Measurements from ENCODE around the gene MTF2.
"Not testable (repeated sequence)": the region's sequence is repeated elsewhere in the genome, so short reads cannot be mapped to it uniquely, and the experiment has no call there.

The MTF2 gene

DNA sequence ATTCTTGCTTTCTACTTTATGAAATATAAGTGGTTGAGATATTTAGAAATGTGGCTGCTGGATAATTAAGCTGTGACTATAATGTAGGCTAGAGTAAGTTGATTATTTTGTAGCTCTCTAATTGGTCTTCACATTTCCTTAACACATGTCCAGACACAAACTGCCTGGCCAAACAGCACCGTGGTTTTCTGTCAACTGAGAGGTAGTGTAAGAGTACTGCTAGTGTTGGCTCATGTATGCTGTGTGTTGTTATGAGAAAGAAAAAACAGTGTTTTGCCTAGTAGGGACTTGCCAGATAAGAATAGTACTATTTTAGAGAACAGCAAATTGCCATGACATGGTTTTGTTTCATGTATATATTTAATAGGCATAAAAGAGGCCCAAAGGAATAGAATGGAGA is 64.1 kb downstream of the MTF2 start:
- DNase-seq (ENCODE audit: low spot score): no peak

DNA sequence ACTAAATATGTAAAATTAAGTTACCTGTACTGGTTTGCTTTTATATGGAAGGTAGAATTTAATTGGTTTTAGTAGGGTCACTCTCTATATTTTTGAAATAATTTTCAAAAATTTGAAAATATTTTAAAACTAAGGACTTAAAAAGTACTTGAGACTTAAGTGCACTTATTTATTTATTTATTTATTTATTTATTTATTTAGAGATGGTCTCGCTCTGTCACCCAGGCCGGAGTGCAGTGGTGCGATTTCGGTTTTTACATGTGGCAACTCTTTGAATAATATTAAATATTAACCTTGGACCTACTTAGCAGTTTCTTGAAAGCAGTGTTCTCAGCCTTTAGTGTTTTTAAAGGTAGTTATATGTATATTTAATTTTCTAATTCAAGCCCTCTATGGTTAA is 64.7 kb downstream of the MTF2 start:
- no peak for DNase-seq (ENCODE audit: low spot score)

DNA sequence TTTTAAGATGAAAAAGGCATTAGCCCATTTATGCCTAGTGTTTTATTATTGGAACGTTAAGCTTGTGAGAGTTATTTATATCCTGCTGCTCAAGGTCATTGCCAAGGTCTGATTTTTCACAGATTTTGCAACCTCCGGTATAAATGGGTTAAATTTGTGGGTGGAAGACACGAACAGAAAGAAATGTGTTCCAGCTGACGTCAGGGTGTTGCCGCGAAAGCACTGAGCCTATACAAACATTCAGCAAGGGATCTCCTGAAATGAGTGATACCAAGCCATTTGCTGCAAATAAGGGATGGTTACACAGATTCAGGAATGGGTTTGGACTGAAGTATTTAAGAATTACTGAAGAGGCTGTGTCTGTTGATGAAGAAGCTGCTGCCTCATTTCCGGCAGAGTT is 68.9 kb downstream of the MTF2 start:
- DNase-seq (ENCODE audit: low spot score): peak; percentile 17

DNA sequence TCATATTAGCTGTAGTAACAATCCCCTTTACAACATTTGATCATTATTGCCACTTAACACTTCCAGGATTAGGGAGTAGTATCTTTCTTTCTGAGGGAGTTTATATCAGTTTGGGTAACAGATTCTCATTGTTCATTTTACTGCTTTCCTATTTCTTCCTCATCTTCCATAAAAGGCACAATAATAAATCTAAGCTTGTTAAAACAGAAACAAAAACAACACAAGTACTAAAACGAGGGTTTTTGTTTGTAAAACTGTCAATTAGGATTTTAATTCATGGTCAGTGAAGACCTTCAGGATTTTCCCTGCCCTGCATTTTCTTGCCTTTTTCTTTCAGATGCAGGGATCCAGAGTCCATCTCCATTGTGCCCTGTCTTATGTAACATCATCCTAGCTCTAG is 71.6 kb downstream of the MTF2 start:
- DNase-seq (ENCODE audit: low spot score): no peak

DNA sequence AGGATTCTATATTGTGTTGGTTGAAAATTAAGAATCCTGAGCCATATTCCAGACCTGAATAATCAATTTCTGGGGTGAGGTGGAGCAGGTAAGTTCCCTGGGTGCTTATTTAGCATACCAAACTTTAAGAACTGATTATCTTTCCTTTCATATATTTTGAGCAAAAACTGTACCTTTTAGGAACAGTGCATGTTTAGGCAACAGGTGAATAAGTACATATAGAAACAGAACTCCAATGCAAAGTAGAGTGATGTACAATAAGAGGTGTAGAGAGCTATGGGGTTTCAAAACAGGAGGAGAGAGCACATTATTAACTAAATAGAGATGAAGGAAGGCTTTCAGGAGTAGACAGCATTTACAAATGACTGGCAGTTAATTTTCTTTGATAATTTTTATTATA is 72.4 kb downstream of the MTF2 start:
- DNase-seq (ENCODE audit: low spot score): no peak

DNA sequence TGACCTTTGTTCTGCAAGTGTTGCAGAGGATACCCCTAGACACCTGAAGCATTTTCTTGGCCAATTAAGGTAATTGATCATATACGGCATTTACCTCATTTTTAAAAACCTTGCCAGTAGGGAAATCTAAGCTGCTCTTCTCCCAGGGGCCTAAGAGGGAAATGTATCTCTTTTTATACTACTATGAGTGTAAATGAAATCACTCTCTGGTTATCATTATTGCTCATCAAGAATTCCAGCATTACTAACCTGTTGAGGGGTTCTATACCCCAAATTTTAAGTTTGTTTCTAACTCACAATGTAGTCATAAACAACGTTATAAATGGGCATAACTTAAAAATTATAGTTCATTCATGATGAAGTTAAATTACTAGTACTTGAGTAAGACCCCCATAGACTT is 73.8 kb downstream of the MTF2 start:
- no peak for DNase-seq (ENCODE audit: low spot score)

DNA sequence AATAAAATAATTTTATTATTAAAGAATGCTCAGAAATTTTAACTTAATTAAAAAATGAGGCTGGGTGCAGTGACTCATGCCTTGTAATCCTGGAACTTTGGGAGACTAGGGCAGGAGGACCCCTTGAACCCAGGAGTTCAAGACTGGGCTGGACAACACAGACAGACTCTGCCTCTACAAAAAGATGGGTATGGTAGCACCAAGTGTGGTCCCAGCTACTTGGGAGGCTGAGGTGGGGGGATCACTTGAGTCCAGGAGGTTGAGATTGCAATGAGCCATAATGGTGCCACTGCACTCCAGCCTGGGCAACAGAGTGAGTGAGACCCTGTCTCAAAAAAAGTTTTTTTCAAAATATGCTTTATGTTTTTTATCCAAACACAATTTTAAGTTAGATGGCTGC is 75.8 kb downstream of the MTF2 start:
- DNase-seq (ENCODE audit: low spot score): no peak

DNA sequence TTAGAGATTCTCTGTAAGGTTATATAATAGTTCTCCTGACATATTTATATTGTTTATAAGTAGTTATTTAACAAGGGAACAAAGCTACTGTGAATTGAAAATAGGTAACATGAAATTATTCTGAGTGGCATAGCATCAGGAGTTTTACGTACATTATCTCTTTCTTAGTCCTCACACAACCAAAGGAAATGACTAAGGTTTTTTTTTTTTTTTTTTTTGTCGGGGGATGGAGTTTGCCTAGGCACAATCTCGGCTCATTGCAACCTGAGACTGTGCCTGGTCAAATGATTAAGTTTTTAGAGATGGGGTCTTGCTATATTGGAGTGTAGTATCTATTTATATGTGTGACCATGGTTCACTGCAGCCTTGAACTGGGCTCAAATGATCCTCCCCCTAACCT is 76.3 kb downstream of the MTF2 start:
- no peak for DNase-seq (ENCODE audit: low spot score)

DNA sequence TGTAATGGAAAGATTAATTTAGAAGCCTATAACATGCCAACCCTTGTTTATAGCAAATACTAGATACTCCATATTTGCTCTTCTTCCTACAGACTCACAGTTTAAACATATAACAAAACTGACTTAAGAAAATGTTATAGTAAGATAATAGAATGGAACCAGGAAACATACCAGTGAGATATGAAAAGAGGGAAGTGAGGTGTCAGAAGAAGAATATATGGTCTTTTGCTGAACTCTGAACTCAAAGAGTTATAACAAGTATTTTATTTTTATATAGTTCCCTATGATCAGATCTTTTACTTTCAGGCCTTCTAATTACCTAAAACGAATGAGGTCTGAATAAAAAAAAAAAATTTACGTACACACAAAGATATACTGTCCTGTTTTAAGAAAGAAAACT is 80.3 kb downstream of the MTF2 start:
- no peak for DNase-seq (ENCODE audit: low spot score)

DNA sequence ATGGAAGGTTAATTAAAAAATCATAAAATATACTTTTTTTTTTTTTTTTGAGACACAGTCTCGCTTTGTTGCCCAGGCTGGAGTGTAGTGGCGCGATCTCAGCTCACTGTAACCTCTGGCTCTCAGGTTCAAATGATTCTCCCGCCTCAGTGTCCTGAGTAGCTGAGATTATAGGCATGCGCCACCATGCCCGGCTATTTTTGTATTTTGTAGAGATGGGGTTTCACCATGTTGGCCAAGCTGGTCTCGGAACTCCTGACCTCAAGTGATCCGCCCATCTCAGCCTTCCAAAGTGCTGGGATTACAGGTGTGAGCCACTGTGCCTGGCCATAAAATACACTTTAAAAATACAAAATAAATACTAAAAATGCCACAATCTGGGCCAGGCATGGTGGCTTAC is 84.2 kb downstream of the MTF2 start:
- not testable (repeated sequence) for DNase-seq (ENCODE audit: low spot score)

DNA sequence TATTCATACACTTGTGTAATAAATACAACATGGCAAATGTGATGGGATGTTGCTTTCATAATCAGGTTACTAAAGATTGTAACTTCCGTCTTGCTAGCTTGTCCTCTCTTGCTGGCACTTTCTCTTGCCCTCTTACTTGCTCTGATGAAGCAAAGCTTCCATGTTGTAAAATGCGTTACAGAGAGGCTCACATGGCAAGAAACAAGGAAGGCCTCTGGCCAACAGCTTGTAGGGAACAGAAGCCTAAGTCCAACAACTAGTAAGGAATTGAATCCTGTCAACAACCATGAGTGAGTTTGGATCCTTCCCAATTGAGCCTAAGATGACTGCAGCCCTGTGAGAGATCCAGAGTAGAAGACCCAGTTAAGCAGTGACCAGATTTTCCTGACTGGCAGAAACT is 85.7 kb downstream of the MTF2 start:
- no peak for DNase-seq (ENCODE audit: low spot score)

DNA sequence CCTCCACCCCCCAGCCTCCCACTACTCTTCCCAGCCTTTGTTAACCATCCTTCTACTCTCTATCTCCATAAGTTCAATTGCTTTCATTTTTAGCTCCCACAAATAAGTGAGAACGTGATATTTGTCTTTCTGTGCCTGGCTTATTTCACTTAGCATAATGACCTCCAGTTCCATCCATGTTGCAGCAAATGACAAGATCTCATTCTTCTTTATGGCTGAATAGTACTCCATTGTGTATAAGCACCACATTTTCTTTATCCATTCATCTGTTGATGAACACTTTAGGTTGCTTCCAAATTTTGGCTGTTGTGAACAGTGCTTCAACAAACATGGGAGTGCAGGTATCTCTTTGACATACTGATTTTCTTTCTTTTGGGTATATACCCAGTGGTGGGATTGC is 86.8 kb downstream of the MTF2 start:
- not testable (repeated sequence) for DNase-seq (ENCODE audit: low spot score)

DNA sequence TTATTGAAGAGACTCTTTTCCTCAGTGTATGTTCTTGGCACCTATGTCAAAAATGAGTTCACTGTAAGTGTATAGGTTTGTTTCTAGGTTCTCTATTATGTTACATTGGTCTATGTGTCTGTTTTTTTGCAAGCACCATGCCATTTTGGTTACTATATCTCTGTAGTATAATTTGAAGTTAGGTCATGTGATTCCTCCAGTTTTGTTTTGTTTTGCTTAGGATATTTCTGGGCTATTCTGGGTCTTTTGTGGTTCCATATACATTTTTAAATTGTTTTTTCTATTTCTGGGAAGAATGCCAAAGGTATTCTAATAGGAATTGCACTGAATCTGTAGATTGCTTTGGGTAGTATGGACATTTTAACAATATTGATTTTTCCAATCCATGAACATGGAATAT is 87.9 kb downstream of the MTF2 start:
- no peak for DNase-seq (ENCODE audit: low spot score)

DNA sequence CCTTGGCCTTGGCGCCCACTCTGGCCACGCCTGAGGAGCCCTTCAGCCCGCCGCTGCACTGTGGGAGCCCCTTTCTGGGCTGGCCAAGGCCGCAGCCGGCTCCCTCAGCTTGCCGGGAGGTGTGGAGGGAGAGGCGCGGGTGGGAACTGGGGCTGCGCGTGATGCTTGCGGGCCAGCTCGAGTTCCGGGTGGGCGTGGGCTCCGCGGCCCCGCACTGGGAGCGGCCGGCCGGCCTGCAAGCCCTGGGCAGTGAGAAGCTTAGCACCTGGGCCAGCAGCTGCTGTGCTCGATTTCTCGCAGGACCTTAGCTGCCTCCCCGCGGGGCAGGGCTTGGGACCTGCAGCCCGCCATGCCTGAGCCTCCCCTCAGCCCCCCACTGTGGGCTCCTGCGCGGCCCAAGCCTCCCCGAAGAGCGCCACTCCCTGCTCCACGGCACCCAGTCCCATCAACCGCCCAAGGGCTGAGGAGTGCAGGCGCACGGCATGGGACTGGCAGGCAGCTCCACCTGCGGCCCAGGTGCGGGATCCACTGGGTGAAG is 91.1 kb downstream of the MTF2 start:
- DNase-seq (ENCODE audit: low spot score): not testable (repeated sequence)

DNA sequence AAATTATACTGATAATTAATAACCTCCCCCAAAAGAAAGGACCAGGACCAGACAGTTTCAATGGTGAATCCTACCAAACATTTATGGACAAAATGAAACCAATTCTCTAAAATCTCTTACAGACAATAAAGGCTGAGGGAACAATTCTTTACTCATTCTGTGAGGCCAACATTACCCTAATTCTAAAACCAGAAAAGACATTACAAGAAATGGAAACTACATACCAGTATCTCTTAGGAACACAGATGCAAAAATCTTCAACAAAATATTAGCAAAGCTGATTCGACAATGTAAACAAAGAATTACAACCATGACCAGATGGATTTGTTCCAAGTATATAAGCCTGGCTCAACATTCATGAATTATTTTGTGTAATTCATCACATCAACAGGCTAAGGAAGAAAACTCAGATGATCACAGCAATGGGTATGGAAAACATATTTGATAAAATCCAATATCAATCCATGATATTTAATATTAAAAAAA is 92.5 kb downstream of the MTF2 start:
- no peak for DNase-seq (ENCODE audit: low spot score)

DNA sequence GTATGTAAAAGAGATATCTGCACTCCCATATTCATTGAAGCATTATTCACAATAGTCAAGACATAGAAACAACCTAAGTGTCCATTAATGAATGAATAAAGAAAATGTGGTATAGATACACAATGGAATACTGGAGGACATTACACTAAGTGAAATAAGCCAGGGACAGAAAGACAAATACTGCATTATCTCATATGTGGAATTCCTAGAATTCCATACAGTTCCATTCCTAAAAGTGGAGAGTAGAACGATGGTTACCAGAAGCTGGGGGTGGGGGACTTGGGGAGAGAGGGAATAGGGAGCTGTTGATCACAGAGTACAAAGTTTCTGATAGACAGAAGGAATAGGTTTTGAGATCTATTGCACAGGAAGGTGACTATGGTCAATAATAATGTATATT is 93.7 kb downstream of the MTF2 start:
- DNase-seq (ENCODE audit: low spot score): no peak

DNA sequence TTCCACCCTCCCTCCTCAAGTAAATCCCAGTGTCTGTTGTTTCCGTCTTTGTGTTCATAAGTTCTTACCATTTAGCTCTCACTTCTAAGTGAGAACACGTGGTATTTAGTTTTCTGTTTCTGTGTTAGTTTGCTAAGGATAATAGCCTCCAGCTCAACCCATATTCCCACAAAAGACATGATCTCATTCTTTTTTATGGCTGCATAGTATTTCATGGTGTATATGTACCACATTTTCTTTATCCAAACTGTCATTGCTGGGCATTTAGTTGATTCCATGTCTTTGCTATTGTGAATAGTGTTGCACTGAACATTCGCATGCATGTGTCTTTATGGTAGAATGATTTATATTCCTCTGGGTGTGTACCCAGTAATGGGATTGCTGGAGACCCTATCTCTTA is 95.6 kb downstream of the MTF2 start:
- not testable (repeated sequence) for DNase-seq (ENCODE audit: low spot score)

DNA sequence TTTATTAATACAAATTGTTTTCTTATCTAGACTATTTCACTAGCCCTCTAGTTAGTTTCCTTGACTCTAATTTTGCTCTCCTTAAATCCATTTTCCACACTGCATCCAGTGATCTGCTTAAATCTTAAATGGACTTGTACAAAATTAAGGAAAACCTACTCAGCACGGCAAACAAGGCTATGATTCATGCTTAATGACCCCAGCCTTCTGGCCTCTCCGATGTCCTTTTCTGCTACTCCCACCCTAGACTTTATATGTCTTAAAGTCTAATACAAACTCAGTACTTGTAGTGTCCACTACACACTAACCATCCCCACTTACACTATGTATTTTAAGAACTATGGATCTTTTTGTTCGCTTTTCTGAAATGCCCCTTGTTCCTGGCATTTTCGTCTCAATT is 98.9 kb downstream of the MTF2 start:
- peak; percentile 9 for DNase-seq (ENCODE audit: low spot score)

DNA sequence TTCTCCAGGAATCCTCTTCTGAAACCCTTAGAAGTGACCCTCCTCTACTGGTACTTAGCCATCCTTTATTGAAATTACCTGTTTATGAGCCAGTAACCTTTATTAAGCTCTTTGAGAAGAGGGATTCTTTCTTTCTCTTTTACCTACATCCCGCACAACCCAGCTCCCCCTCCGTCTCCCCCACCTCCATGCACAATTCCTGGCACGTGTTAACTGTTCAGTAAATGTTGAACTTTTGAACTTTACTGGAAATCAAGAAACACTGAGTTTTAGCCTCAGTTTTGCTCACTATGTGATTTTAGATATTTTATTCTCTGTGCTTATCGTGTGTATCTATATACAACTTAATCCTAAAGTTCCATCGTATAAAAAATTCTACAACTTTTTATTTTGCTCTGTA is 99.3 kb downstream of the MTF2 start:
- no peak for DNase-seq (ENCODE audit: low spot score)

DNA sequence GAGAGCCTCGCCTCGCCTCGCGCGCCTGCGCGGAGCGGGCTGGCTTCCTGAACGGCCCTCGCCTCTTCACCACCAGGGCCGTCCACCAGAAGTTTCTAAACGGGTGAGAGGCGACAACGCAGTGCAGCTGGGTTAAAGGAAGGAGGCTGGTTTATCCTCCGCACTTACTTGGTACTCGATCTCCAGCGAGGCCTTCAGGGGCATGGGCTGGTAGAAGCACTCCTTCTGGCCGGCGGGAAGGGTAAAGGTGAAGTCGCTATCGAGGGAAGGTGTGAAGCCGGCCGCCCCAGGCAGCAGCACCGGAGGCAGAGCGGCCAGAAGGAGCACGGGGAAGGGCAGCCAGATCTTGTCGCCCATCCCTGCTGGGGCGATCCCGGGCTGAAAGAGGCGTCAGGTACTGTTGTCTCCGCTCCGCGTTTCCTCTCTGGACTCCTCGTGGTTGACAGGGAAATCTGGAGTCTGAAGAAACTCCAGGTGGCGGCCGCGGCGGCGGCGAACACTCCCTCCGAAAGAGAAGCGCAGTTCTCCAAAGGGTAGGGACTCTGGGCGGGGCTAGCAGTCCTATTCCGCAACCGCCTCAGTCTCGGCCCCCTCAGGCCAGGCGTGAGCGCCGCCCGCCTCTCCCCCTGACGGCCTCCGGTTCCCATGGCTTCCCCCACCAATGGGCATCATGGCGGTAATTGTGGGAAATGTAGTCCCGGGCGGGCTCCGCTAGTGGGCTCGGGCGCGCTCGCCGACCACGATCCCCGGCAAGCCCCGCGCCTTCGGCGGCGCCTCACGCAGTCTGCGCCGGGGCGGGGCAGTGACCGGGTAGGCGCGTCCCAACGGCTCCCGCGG is 101.0 kb downstream of the MTF2 start, which contains the start of gene TMED5:
Gene TMED5 (minus strand): TSS at position 528 of the 837 bp plus-strand sequence. CDS start 171 bp downstream, at position 357.
- DNase-seq (ENCODE audit: low spot score): peak; percentile 94

DNA sequence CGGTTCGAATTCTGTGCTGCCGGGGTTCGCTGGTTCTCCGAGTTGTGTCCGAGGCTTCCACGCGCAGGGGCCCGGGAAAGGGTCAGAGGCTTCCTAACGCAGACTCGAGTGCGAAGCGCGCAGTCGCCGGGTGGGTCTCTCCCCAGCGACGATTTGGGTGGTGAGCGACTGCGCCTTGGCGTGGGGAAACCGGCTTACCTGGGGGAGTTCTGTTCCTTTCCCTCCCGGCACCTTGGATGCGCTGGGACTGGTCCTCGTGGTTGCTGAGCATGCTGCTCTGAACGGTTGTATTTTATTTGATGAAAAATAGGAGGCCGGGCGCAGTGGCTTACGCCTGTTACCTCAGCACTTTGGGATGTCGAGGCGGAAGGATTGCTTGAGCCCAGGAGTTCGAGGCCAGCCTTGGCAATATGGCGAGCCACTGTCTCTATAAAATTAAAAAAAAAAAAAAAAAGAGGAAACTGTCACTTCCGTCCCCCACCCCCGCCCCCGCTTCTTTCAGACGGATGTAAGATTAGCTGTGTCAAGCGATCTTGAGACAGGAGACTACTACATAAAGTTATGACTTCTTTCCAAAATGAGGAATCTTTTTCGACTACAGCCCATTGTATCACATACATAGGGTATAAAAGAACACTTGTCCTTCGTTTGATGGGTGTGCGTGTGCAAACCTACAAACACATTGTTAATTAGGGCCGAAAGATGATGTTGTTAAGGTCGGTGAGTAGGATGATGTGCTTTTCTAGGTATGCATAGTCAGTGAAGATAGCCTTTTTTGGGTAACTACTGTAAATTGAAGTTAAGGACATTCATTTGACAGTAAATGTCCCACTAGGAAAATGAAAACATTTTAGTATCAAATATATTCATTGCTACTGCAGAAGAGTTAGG is 101.9 kb downstream of the MTF2 start, which contains the start of gene CCDC18:
Gene CCDC18 (plus strand): TSS at position 2 of the 891 bp plus-strand sequence. CDS start 2,638 bp downstream, outside the sequence.
- DNase-seq (ENCODE audit: low spot score): peak; percentile 12

DNA sequence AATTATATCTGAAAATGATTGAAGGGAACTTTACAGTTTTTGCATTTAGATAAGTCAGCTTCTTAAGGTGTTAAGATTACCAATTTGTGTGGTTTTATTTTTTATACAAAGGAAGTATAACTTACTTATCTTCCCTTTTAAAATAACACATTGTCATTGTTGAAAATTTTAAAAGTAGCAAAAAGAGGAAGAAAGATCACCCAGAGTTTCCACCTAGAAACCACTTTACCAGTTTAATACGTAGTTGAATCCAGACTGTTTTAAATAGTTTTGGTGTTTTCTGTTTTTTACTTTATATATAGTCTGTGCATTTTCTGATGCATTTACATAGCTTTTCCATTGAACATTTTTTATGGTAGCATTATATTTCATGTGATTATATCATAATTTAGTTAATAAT is 107.6 kb downstream of the MTF2 start:
- DNase-seq (ENCODE audit: low spot score): no peak
